GM19023 (cell line): ENCODE data around the gene CTAGE9.
"Not testable (repeated sequence)": the region's sequence is repeated elsewhere in the genome, so short reads cannot be mapped to it uniquely, and the experiment has no call there.

Source experiments
- ATAC-seq: cut with Tn5 transposase; IDR thresholded peaks from one replicate; pipeline ENCODE4 v1.9.1; 2021; ENCODE audit warnings: mild to moderate bottlenecking, moderate library complexity; ENCODE audit not compliant: unreplicated experiment

CTAGE9 gene

GRCh38 chr6:131710917-131711316 lies at the start of gene CTAGE9:
Gene CTAGE9, minus strand, starts transcription at chr6:131711017. Its CDS starts 0 bp downstream, at chr6:131711017.
- not testable (repeated sequence) for ATAC-seq

- ATAC-seq: no peak
Observed at GRCh38 chr6:131758920-131759319, 48.1 kb upstream of the CTAGE9 start.

- ATAC-seq: no peak
Observed at GRCh38 chr6:131756039-131756438, 45.2 kb upstream of the CTAGE9 start.

GRCh38 chr6:131755597-131755996 lies 44.8 kb upstream of the CTAGE9 start:
- ATAC-seq: no peak

- no peak for ATAC-seq
Observed at GRCh38 chr6:131754715-131755567, 44.1 kb upstream of the CTAGE9 start.

GRCh38 chr6:131754088-131754487 lies 43.3 kb upstream of the CTAGE9 start:
- ATAC-seq: no peak

- not testable (repeated sequence) for ATAC-seq
Observed at GRCh38 chr6:131751012-131751715, 40.3 kb upstream of the CTAGE9 start.

GRCh38 chr6:131749023-131749422 lies 38.2 kb upstream of the CTAGE9 start:
- no peak for ATAC-seq

GRCh38 chr6:131747821-131748353 lies 37.1 kb upstream of the CTAGE9 start:
- no peak for ATAC-seq

- no peak for ATAC-seq
Observed at GRCh38 chr6:131745476-131745875, 34.7 kb upstream of the CTAGE9 start.

GRCh38 chr6:131744432-131745287 lies 33.8 kb upstream of the CTAGE9 start:
- no peak for ATAC-seq

GRCh38 chr6:131741688-131742393 lies 31.0 kb upstream of the CTAGE9 start:
- no peak for ATAC-seq

GRCh38 chr6:131740161-131740560 lies 29.3 kb upstream of the CTAGE9 start:
- no peak for ATAC-seq

GRCh38 chr6:131739136-131739535 lies 28.3 kb upstream of the CTAGE9 start:
- ATAC-seq: no peak

GRCh38 chr6:131736811-131737210 lies 26.0 kb upstream of the CTAGE9 start:
- ATAC-seq: no peak

GRCh38 chr6:131736003-131736596 lies 25.3 kb upstream of the CTAGE9 start:
- ATAC-seq: no peak

- no peak for ATAC-seq
Observed at GRCh38 chr6:131733376-131734016, 22.7 kb upstream of the CTAGE9 start.

- no peak for ATAC-seq
Observed at GRCh38 chr6:131731224-131731623, 20.4 kb upstream of the CTAGE9 start.

- no peak for ATAC-seq
Observed at GRCh38 chr6:131730264-131730663, 19.4 kb upstream of the CTAGE9 start.
